Brain pericyte (primary cell): Measurements from ENCODE around the gene ARHGAP23.

Experiments used
- DNase-seq: peaks from one replicate; pipeline ENCODE4 v3.0.0-alpha.2; 2012; ENCODE audit warnings: low read depth, low spot score

Gene ARHGAP23

GRCh38 chr17:38441429-38442061 lies 13.3 kb downstream of the ARHGAP23 start:
- no peak for DNase-seq

- no peak for DNase-seq
Observed at GRCh38 chr17:38442548-38442947, 14.3 kb downstream of the ARHGAP23 start.

- no peak for DNase-seq
Observed at GRCh38 chr17:38443356-38444031, 15.2 kb downstream of the ARHGAP23 start.

- no peak for DNase-seq
Observed at GRCh38 chr17:38444151-38444550, 15.9 kb downstream of the ARHGAP23 start.

GRCh38 chr17:38447502-38448085 lies 19.3 kb downstream of the ARHGAP23 start:
- DNase-seq: no peak

GRCh38 chr17:38448208-38448771 lies 20.0 kb downstream of the ARHGAP23 start:
- DNase-seq: no peak

- DNase-seq: no peak
Observed at GRCh38 chr17:38449364-38449763, 21.1 kb downstream of the ARHGAP23 start.

GRCh38 chr17:38450557-38451029 lies 22.3 kb downstream of the ARHGAP23 start:
- DNase-seq: no peak

GRCh38 chr17:38451030-38451839 lies 23.0 kb downstream of the ARHGAP23 start:
- DNase-seq: no peak

GRCh38 chr17:38451840-38452529 lies 23.7 kb downstream of the ARHGAP23 start:
- no peak for DNase-seq

GRCh38 chr17:38452719-38453118 lies 24.5 kb downstream of the ARHGAP23 start:
- DNase-seq: no peak

- no peak for DNase-seq
Observed at GRCh38 chr17:38453951-38454421, 25.7 kb downstream of the ARHGAP23 start.

GRCh38 chr17:38454532-38454931 lies 26.3 kb downstream of the ARHGAP23 start:
- no peak for DNase-seq

- no peak for DNase-seq
Observed at GRCh38 chr17:38455288-38455915, 27.1 kb downstream of the ARHGAP23 start.

GRCh38 chr17:38456031-38456815 lies 28.0 kb downstream of the ARHGAP23 start:
- DNase-seq: no peak

- no peak for DNase-seq
Observed at GRCh38 chr17:38457577-38458371, 29.5 kb downstream of the ARHGAP23 start.

GRCh38 chr17:38458521-38458920 lies 30.3 kb downstream of the ARHGAP23 start:
- DNase-seq: no peak

- DNase-seq: no peak
Observed at GRCh38 chr17:38459567-38459966, 31.3 kb downstream of the ARHGAP23 start.
